HG03571 (cell line): ENCODE results near the gene TEX48.

Experiments
- ATAC-seq: cut with Tn5 transposase; IDR thresholded peaks from one replicate; pipeline ENCODE4 v1.9.1; 2021; ENCODE audit not compliant: unreplicated experiment

TEX48 gene

DNA sequence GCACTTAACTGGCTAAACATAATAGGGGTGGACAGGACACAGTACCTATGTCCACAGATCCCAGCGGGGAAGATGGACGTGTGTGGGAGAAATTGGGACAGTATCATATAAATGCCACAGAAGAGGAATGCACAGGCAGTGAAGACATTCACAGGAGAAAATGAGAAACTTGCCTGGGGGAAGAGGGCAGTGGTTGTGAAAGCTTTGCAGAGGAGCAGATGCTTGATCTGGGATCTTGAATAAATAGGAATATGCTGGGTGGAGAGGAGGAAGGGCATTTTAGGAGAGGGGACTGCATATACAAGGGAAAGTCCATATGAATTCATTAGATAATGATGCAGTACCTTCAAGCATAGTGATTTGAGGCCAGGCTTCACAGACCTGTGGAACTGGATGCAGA lies 57.3 kb downstream of the TEX48 start:
- ATAC-seq = no peak

GRCh38 chr9:114621975-114622609 lies 59.9 kb downstream of the TEX48 start:
- ATAC-seq = no peak

- no peak for ATAC-seq
Observed at GRCh38 chr9:114621561-114621960, 60.4 kb downstream of the TEX48 start.

DNA sequence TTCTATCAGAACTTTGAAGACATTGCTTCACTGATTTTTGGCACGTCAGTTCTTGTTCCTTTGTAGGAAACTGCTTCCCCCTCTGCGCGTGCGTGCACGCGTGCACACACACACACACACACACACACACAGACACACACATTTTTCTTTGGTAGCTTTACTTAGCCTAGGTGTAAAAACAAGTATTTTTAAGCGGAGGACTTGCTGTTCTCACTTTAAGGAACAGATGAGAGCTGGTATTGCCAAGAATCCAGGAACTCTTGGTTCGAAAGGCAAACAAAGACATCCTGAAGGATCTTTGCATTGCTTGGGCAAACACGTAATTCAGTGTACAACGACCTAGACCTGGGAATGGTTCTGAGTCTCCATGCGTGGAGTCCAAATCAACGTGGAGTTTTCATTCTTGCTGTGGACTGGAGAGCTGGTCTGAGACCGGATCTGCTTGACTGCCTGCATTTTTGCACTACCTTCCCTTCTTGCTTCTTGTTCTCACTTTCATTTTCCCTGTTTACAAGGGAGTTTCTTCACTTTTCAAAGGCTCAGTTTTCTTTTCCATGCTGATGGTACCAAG lies 62.7 kb downstream of the TEX48 start:
- ATAC-seq = no peak

GRCh38 chr9:114616684-114617520 lies 65.1 kb downstream of the TEX48 start:
- ATAC-seq = peak; percentile 76
